T-helper 17 cell (primary cell): ENCODE data around the gene ZFHX2. TPM values are rescaled to one million over a fixed set of nuclear protein-coding genes. Genes with fewer than 3 reads are reported as not detected.

ENCODE experiments used
- ATAC-seq: fragments of 150-1000 bp; cut with Tn5 transposase; 2 replicates; pipeline ENCODE4 v1.10.0; 2021; ENCODE audit warnings: mild to moderate bottlenecking, moderate library complexity
- DNase-seq, 3 donors: peaks; one replicate each; pipeline versions ENCODE4 v3.0.0 to v3.0.0-alpha.2; 2020 to 2021
- H3K9me3 ChIP-seq: one replicate; pipeline ENCODE4 v1.7.0; 2013; ENCODE audit warnings: low read length, mild to moderate bottlenecking; ENCODE audit not compliant: control insufficient read depth, poor library complexity, severe bottlenecking
- H3K27ac Mint-ChIP-seq: one replicate; pipeline ENCODE4 v1.8.0; 2022; ENCODE audit warnings: mild to moderate bottlenecking, moderate library complexity, mixed read lengths
- H3K27me3 Mint-ChIP-seq: one replicate; pipeline ENCODE4 v1.8.0; 2022; ENCODE audit warnings: mixed read lengths
- H3K36me3 Mint-ChIP-seq: one replicate; pipeline ENCODE4 v1.8.0; 2022; ENCODE audit warnings: low read depth, mixed read lengths
- H3K4me1 Mint-ChIP-seq: one replicate; pipeline ENCODE4 v1.8.0; 2022; ENCODE audit warnings: mild to moderate bottlenecking, mixed read lengths
- H3K4me3 Mint-ChIP-seq: one replicate; pipeline ENCODE4 v1.8.0; 2022; ENCODE audit warnings: mild to moderate bottlenecking, moderate library complexity, mixed read lengths
- total RNA-seq, 4 donors: library from RNA in 2 of 4; stranded (reverse) in 2 of 4; gene quantifications; one replicate each; pipeline ENCODE4 v1.2.3 and lab custom pipeline; 2022 to 2026

ZFHX2 gene
- total RNA-seq, 2 donors from 2014 or later = 0.16 to 0.27 TPM

GRCh38 chr14:23568600-23569331 lies 17.2 kb upstream of the ZFHX2 start:
- Mint-ChIP-seq H3K36me3 (peaks cover 11% of the 10 kb centered on the region), H3K27me3 (peaks cover 18% of the 10 kb centered on the region), H3K4me3 (peak overlapping the region; percentile 95), H3K27ac (peak overlapping the region; percentile 96), H3K4me1 (peaks cover 29% of the 10 kb centered on the region)
- H3K9me3 ChIP-seq = no peaks in the 10 kb centered on the region
- ATAC-seq (no peak), DNase-seq (no peak)

GRCh38 chr14:23568021-23568599 lies 16.5 kb upstream of the ZFHX2 start:
- Mint-ChIP-seq H3K4me3 (peak overlapping the region; percentile 95), H3K4me1 (peaks cover 29% of the 10 kb centered on the region), H3K27me3 (peaks cover 14% of the 10 kb centered on the region), H3K27ac (peak overlapping the region; percentile 96), H3K36me3 (peaks cover 11% of the 10 kb centered on the region)
- ATAC-seq (no peak), DNase-seq (no peak)
- no peaks in the 10 kb centered on the region for H3K9me3 ChIP-seq

GRCh38 chr14:23567186-23568020 lies 15.8 kb upstream of the ZFHX2 start, which contains the start of gene AP1G2:
Gene AP1G2, minus strand, starts transcription at chr14:23567791. Its CDS starts 477 bp downstream, at chr14:23567314.
- H3K4me1 Mint-ChIP-seq = peaks cover 30% of the 10 kb centered on the region

GRCh38 chr14:23566778-23567185 lies 15.2 kb upstream of the ZFHX2 start:
- Mint-ChIP-seq H3K36me3 (peaks cover 7% of the 10 kb centered on the region), H3K4me3 (peak overlapping the region; percentile 95), H3K27me3 (peaks cover 1% of the 10 kb centered on the region), H3K27ac (peak overlapping the region; percentile 96), H3K4me1 (peaks cover 29% of the 10 kb centered on the region)
- H3K9me3 ChIP-seq = no peaks in the 10 kb centered on the region
- ATAC-seq = no peak
- no peak for DNase-seq

More at GRCh38 chr14:23567186-23568020, 15.8 kb upstream of the ZFHX2 start, which contains the start of gene AP1G2:
- ATAC-seq (peak; percentile 96), DNase-seq (peak; percentile 71 to 78 (median 77))
- Mint-ChIP-seq H3K27me3 (peaks cover 7% of the 10 kb centered on the region), H3K4me3 (peak within 1 kb of the TSS; percentile 95), H3K36me3 (peaks cover 7% of the 10 kb centered on the region), H3K27ac (peak within 1 kb of the TSS; percentile 96)
- H3K9me3 ChIP-seq = no peaks in the 10 kb centered on the region

GRCh38 chr14:23566112-23566777 lies 14.7 kb upstream of the ZFHX2 start:
- peak overlapping the region; percentile 96 for H3K27ac Mint-ChIP-seq
- H3K27me3 Mint-ChIP-seq = no peaks in the 10 kb centered on the region
- H3K4me3 Mint-ChIP-seq = peak overlapping the region; percentile 95
- H3K9me3 ChIP-seq = no peaks in the 10 kb centered on the region
- H3K36me3 Mint-ChIP-seq = peaks cover 7% of the 10 kb centered on the region
- H3K4me1 Mint-ChIP-seq = peaks cover 29% of the 10 kb centered on the region
- DNase-seq = no peak
- no peak for ATAC-seq

GRCh38 chr14:23565626-23566025 lies 14.1 kb upstream of the ZFHX2 start:
- no peak overlapping the region for H3K4me3 Mint-ChIP-seq
- peaks cover 7% of the 10 kb centered on the region for H3K36me3 Mint-ChIP-seq
- ATAC-seq = no peak
- H3K9me3 ChIP-seq = no peaks in the 10 kb centered on the region
- H3K4me1 Mint-ChIP-seq = peaks cover 33% of the 10 kb centered on the region
- DNase-seq = no peak
- no peaks in the 10 kb centered on the region for H3K27me3 Mint-ChIP-seq
- H3K27ac Mint-ChIP-seq = no peak overlapping the region

GRCh38 chr14:23564876-23565275 lies 13.3 kb upstream of the ZFHX2 start:
- no peak for DNase-seq
- Mint-ChIP-seq H3K4me1 (peaks cover 33% of the 10 kb centered on the region), H3K36me3 (peaks cover 7% of the 10 kb centered on the region), H3K4me3 (no peak overlapping the region), H3K27me3 (no peaks in the 10 kb centered on the region), H3K27ac (peak overlapping the region; percentile 72)
- no peaks in the 10 kb centered on the region for H3K9me3 ChIP-seq
- no peak for ATAC-seq

GRCh38 chr14:23564181-23564812 lies 12.7 kb upstream of the ZFHX2 start:
- no peaks in the 10 kb centered on the region for H3K9me3 ChIP-seq
- ATAC-seq = no peak
- peaks cover 34% of the 10 kb centered on the region for H3K4me1 Mint-ChIP-seq
- no peak overlapping the region for H3K4me3 Mint-ChIP-seq
- no peak for DNase-seq
- peaks cover 7% of the 10 kb centered on the region for H3K36me3 Mint-ChIP-seq
- no peaks in the 10 kb centered on the region for H3K27me3 Mint-ChIP-seq
- peak overlapping the region; percentile 72 for H3K27ac Mint-ChIP-seq

GRCh38 chr14:23563473-23564180 lies 12.1 kb upstream of the ZFHX2 start:
- Mint-ChIP-seq H3K4me3 (no peak overlapping the region), H3K27ac (no peak overlapping the region)

GRCh38 chr14:23562822-23563472 lies 11.4 kb upstream of the ZFHX2 start:
- H3K4me3 Mint-ChIP-seq = no peak overlapping the region
- H3K27me3 Mint-ChIP-seq = no peaks in the 10 kb centered on the region
- H3K9me3 ChIP-seq = no peaks in the 10 kb centered on the region
- H3K36me3 Mint-ChIP-seq = peaks cover 7% of the 10 kb centered on the region
- DNase-seq = peak; percentile 36 to 44 (median 41)
- peak; percentile 22 for ATAC-seq
- peaks cover 28% of the 10 kb centered on the region for H3K4me1 Mint-ChIP-seq
- H3K27ac Mint-ChIP-seq = peak overlapping the region; percentile 32

More at GRCh38 chr14:23563473-23564180, 12.1 kb upstream of the ZFHX2 start:
- peaks cover 30% of the 10 kb centered on the region for H3K4me1 Mint-ChIP-seq
- ATAC-seq (no peak), DNase-seq (no peak)
- peaks cover 7% of the 10 kb centered on the region for H3K36me3 Mint-ChIP-seq
- H3K27me3 Mint-ChIP-seq = no peaks in the 10 kb centered on the region
- no peaks in the 10 kb centered on the region for H3K9me3 ChIP-seq

- Mint-ChIP-seq H3K36me3 (peaks cover 5% of the 10 kb centered on the region), H3K27ac (no peak overlapping the region)
Measured at GRCh38 chr14:23561873-23562821, 10.6 kb upstream of the ZFHX2 start.

More at GRCh38 chr14:23561873-23562821, 10.6 kb upstream of the ZFHX2 start:
- DNase-seq (no peak), ATAC-seq (no peak)
- no peaks in the 10 kb centered on the region for H3K27me3 Mint-ChIP-seq
- H3K4me3 Mint-ChIP-seq = no peak overlapping the region
- H3K4me1 Mint-ChIP-seq = peaks cover 32% of the 10 kb centered on the region
- H3K9me3 ChIP-seq = no peaks in the 10 kb centered on the region
